ENCODE results near the gene RAB11FIP3. TPM values are rescaled to one million over a fixed set of nuclear protein-coding genes. Genes with fewer than 3 reads are reported as not detected.

Gene RAB11FIP3
- total and polyA plus RNA-seq, 10 of the 15 experiments (the other 5 are each of a cell fraction or from before 2014, with no cell fraction given), result 1.2 to 27.3 (median 7.7) TPM

DNA sequence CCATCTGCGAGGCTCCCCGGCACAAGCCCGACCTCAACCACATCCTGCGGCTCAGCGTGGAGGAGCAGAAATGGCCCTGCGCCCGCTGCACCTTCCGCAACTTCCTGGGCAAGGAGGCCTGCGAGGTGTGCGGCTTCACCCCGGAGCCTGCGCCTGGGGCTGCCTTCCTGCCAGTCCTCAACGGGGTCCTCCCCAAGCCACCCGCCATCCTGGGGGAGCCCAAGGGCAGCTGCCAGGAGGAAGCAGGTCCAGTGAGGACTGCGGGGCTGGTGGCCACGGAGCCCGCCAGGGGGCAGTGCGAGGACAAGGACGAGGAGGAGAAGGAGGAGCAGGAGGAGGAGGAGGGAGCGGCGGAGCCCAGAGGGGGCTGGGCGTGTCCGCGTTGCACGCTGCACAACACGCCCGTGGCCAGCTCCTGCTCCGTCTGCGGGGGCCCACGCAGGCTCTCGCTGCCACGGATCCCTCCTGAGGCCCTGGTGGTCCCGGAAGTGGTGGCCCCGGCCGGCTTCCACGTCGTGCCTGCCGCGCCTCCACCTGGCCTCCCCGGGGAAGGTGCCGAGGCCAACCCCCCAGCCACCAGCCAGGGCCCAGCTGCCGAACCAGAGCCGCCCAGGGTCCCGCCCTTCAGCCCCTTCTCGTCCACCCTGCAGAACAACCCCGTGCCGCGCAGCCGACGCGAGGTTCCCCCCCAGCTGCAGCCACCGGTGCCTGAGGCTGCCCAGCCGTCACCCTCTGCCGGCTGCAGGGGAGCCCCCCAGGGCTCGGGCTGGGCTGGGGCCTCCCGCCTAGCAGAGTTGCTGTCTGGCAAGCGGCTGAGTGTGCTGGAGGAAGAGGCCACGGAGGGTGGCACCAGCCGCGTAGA, 121.7 kb downstream of the RAB11FIP3 start:
- TF ChIP-seq JUNB (IDR thresholded peaks at IDR 0.05) (no peak), ETV6 (conservative IDR thresholded peaks at IDR 0.05 in 1 of 2, IDR thresholded peaks at IDR 0.05 in 1 of 2; ENCODE audit: borderline replicate concordance in 1 of 2, low read depth in 1 of 2) (no peak), TBL1XR1 (IDR thresholded peaks at IDR 0.05; ENCODE audit: low read depth, low read length) (no peak), SMC3 (IDR thresholded peaks at IDR 0.05; ENCODE audit: borderline replicate concordance, low read length) (no peak)
- TF ChIP-seq, protein P1, sequence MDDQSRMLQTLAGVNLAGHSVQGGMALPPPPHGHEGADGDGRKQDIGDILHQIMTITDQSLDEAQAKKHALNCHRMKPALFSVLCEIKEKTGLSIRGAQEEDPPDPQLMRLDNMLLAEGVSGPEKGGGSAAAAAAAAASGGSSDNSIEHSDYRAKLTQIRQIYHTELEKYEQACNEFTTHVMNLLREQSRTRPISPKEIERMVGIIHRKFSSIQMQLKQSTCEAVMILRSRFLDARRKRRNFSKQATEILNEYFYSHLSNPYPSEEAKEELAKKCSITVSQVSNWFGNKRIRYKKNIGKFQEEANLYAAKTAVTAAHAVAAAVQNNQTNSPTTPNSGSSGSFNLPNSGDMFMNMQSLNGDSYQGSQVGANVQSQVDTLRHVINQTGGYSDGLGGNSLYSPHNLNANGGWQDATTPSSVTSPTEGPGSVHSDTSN (IDR thresholded peaks at IDR 0.05; ENCODE audit: insufficient replicate concordance, low read depth, low read length), result no peak
- TF ChIP-seq, protein P2, sequence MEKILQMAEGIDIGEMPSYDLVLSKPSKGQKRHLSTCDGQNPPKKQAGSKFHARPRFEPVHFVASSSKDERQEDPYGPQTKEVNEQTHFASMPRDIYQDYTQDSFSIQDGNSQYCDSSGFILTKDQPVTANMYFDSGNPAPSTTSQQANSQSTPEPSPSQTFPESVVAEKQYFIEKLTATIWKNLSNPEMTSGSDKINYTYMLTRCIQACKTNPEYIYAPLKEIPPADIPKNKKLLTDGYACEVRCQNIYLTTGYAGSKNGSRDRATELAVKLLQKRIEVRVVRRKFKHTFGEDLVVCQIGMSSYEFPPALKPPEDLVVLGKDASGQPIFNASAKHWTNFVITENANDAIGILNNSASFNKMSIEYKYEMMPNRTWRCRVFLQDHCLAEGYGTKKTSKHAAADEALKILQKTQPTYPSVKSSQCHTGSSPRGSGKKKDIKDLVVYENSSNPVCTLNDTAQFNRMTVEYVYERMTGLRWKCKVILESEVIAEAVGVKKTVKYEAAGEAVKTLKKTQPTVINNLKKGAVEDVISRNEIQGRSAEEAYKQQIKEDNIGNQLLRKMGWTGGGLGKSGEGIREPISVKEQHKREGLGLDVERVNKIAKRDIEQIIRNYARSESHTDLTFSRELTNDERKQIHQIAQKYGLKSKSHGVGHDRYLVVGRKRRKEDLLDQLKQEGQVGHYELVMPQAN (conservative IDR thresholded peaks at IDR 0.05), result no peak
- no peaks in the 10 kb centered on the region for H3K79me2 ChIP-seq (ENCODE audit: control insufficient read depth, insufficient read depth, low read length)
- ChIA-PET POLR2A (no interaction called here), RAD21 (ENCODE audit: unreplicated experiment) (no interaction called here), SMC1A (ENCODE audit: uncharacterized antibody, unreplicated experiment) (no interaction called here), CTCF (no interaction called here)
- H4K20me1 ChIP-seq (ENCODE audit: control insufficient read depth, insufficient read depth), result no peaks in the 10 kb centered on the region
- H3K4me2 ChIP-seq (ENCODE audit: control insufficient read depth, insufficient read depth), result no peak overlapping the region
- 97% methylated on average over 56 of the region's 60 CpGs for WGBS (ENCODE audit: insufficient coverage, insufficient replicate concordance, low lambda C conversion rate, missing lambda C conversion rate)
- peaks cover 0 to 16% of the 10 kb centered on the region in 2 experiments; a peak in 2 of 4 replicates for H3K36me3 ChIP-seq (ENCODE audit: control insufficient read depth in 2 of 2, insufficient read depth in 2 of 2, low read length in 1 of 2)
- H3K27ac ChIP-seq (ENCODE audit: control insufficient read depth, insufficient read depth), result no peak overlapping the region
- BruUV-seq (replicated peaks), result no TSS peak
- no peak for DNase-seq (ENCODE audit: low read depth, low spot score)
- H3K9ac ChIP-seq (ENCODE audit: control insufficient read depth, insufficient read depth, low read length), result no peak overlapping the region
- ATAC-seq, result no peak
- H3K27me3 ChIP-seq (replicated peaks in 1 of 2; ENCODE audit: control insufficient read depth in 2 of 2, insufficient read depth in 2 of 2, low read length in 1 of 2), result no peaks in the 10 kb centered on the region
- no peak overlapping the region for H2AFZ ChIP-seq (ENCODE audit: control insufficient read depth, low read depth, low read length)
- H3K9me3 ChIP-seq (replicated peaks; ENCODE audit: control insufficient read depth, insufficient read depth, low read length), result no peaks in the 10 kb centered on the region
- intact Hi-C loops (cut with micrococcal nuclease; ENCODE audit: unreplicated experiment) (no loop called here), in situ Hi-C loops (cut with MboI) (no loop called here)
- H3K4me3 ChIP-seq, result no peak overlapping the region
- no peak for FAIRE-seq
- H3K4me1 ChIP-seq (ENCODE audit: control insufficient read depth, insufficient read depth, low read length), result no peaks in the 10 kb centered on the region
